SU-DHL-6 (cell line): ENCODE data around the gene ADARB2.

ENCODE experiments used
- H2AFZ ChIP-seq: fragments of 200-600 bp; sonication (generic); 2 replicates; pipeline ENCODE4 v1.6.1; 2014; ENCODE audit warnings: low read depth, mild to moderate bottlenecking, moderate library complexity, mixed read lengths, antibody characterized with exemption, low read length; ENCODE audit not compliant: severe bottlenecking
- H3F3A ChIP-seq: fragments of 200-600 bp; shearing (Covaris generic); 2 replicates; pipeline ENCODE4 v1.6.0; 2016; ENCODE audit warnings: antibody characterized with exemption, mild to moderate bottlenecking; ENCODE audit not compliant: insufficient read depth
- H3K27ac ChIP-seq: fragments of 200-600 bp; sonication (generic); 2 replicates; pipeline ENCODE4 v1.5.1; 2016; ENCODE audit warnings: low read depth, mild to moderate bottlenecking, low read length, moderate library complexity, mixed read lengths
- H3K27me3 ChIP-seq: fragments of 200-600 bp; sonication (generic), shearing (Covaris generic); 2 replicates; pipeline ENCODE4 v1.6.0; 2014; ENCODE audit warnings: mild to moderate bottlenecking, low read length
- H3K36me3 ChIP-seq: fragments of 200-600 bp; sonication (generic); 2 replicates; pipeline ENCODE4 v1.6.1; 2014; ENCODE audit warnings: mild to moderate bottlenecking, low read length, mixed read lengths
- H3K4me2 ChIP-seq: fragments of 300-600, 200-600 bp; shearing (Covaris generic), sonication (generic); 2 replicates; pipeline ENCODE4 v1.6.0; 2014; ENCODE audit warnings: low read length, low read depth, mild to moderate bottlenecking; ENCODE audit not compliant: poor library complexity, severe bottlenecking
- H3K4me3 ChIP-seq: fragments of 200-600 bp; sonication (generic); 2 replicates; pipeline ENCODE4 v1.5.1; 2014; ENCODE audit warnings: antibody characterized with exemption, low read length, mild to moderate bottlenecking, mixed read lengths; ENCODE audit not compliant: insufficient read depth, poor library complexity, severe bottlenecking
- H3K79me2 ChIP-seq: fragments of 200-600 bp; sonication (generic); 2 replicates; pipeline ENCODE4 v1.6.1; 2014; ENCODE audit warnings: mild to moderate bottlenecking, low read length, moderate library complexity; ENCODE audit not compliant: insufficient read depth
- H3K9ac ChIP-seq: fragments of 200-600 bp; sonication (generic); 2 replicates; pipeline ENCODE4 v1.7.0; 2014; ENCODE audit warnings: mild to moderate bottlenecking, low read length
- H3K9me2 ChIP-seq: fragments of 200-600 bp; sonication (generic); replicated peaks from 2 replicates; pipeline ENCODE4 v1.6.1; 2014; ENCODE audit warnings: low read length; ENCODE audit not compliant: insufficient read depth
- H3K9me3 ChIP-seq: fragments of 200-600 bp; sonication (generic); 2 replicates; pipeline ENCODE4 v1.6.1; 2014; ENCODE audit warnings: low read length, mixed read lengths; ENCODE audit not compliant: insufficient read depth
- H4K20me1 ChIP-seq: fragments of 200-600 bp; sonication (generic); 2 replicates; pipeline ENCODE4 v1.6.1; 2014; ENCODE audit warnings: low read depth, mild to moderate bottlenecking, antibody characterized with exemption, low read length, moderate library complexity, mixed read lengths
- EZH2phosphoT487 ChIP-seq: fragments of 200-600 bp; sonication (generic), shearing (Covaris generic); conservative IDR thresholded peaks from 2 replicates; pipeline ENCODE4 v1.6.1; 2018; ENCODE audit warnings: mild to moderate bottlenecking, antibody characterized with exemption, low read length, moderate library complexity, mixed read lengths
- TF ChIP-seq, protein P1 (sequence below): fragments of 200-600 bp; sonication (generic); IDR thresholded peaks from one replicate; pipeline ENCODE4 v1.5.1; 2017; ENCODE audit warnings: antibody characterized with exemption, mild to moderate bottlenecking, low read length, moderate library complexity; ENCODE audit not compliant: insufficient read depth, poor library complexity, severe bottlenecking

ADARB2 gene

DNA sequence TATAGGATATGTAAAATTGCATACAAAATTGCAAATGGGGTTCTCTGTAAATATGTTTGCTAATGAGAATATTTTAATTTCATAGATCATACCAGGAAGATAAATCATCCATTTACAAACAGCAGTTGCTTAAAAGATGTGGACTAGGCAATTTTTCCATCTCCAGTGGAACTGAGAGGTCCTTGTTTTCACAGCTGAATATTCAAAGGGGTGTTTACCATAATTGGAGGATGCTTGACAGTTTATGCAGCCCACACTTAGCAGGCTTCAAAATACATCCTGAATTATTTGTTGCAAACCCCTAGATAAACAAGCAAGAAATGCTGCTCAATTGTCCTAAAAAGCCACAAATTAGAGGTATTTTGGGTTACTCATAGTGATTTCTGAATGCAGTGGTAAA lies 69.9 kb downstream of the ADARB2 start:
- Histone ChIP-seq H3K9me3 (no peaks in the 10 kb centered on the region), H3K4me3 (no peak overlapping the region), H3K27ac (no peak overlapping the region), H3K9me2 (no peaks in the 10 kb centered on the region), H3F3A (no peaks in the 10 kb centered on the region), H4K20me1 (no peaks in the 10 kb centered on the region), H3K4me2 (no peak overlapping the region), H3K27me3 (no peaks in the 10 kb centered on the region), H3K79me2 (no peaks in the 10 kb centered on the region), H2AFZ (no peak overlapping the region), H3K9ac (no peak overlapping the region), H3K36me3 (no peaks in the 10 kb centered on the region)
- TF ChIP-seq, protein P1, sequence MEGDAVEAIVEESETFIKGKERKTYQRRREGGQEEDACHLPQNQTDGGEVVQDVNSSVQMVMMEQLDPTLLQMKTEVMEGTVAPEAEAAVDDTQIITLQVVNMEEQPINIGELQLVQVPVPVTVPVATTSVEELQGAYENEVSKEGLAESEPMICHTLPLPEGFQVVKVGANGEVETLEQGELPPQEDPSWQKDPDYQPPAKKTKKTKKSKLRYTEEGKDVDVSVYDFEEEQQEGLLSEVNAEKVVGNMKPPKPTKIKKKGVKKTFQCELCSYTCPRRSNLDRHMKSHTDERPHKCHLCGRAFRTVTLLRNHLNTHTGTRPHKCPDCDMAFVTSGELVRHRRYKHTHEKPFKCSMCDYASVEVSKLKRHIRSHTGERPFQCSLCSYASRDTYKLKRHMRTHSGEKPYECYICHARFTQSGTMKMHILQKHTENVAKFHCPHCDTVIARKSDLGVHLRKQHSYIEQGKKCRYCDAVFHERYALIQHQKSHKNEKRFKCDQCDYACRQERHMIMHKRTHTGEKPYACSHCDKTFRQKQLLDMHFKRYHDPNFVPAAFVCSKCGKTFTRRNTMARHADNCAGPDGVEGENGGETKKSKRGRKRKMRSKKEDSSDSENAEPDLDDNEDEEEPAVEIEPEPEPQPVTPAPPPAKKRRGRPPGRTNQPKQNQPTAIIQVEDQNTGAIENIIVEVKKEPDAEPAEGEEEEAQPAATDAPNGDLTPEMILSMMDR: no peak
- TF ChIP-seq EZH2phosphoT487: no peak

DNA sequence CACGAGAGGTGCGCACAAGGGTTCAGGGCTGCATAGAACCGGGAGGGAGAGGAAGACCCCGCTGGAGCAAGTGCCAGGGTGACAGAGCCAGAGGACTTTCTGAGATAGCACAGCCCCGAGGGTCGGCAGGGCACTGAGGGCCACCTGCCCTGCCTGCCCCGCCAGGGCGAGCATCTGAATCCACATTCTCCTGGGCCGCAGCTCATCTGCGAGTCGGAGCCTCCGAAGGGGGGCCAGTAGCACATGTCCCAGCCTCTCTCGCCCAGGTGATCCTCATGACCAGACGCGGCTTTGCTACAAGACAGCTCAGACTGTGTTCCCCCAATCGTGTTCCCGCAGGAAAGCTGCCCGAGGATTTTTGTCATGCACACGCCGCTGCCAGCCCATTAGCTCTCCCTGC lies 71.2 kb downstream of the ADARB2 start:
- no peak overlapping the region for H3K27ac ChIP-seq
- H3K9me2 ChIP-seq: no peaks in the 10 kb centered on the region
- no peak overlapping the region for H2AFZ ChIP-seq
- no peaks in the 10 kb centered on the region for H3F3A ChIP-seq
- H3K9ac ChIP-seq: no peak overlapping the region
- H3K27me3 ChIP-seq: no peaks in the 10 kb centered on the region
- H3K4me2 ChIP-seq: no peak overlapping the region
- no peaks in the 10 kb centered on the region for H3K9me3 ChIP-seq
- H3K79me2 ChIP-seq: no peaks in the 10 kb centered on the region
- no peak for TF ChIP-seq EZH2phosphoT487
- TF ChIP-seq, protein P1: no peak
- H4K20me1 ChIP-seq: no peaks in the 10 kb centered on the region
- no peak overlapping the region for H3K4me3 ChIP-seq
- no peaks in the 10 kb centered on the region for H3K36me3 ChIP-seq

DNA sequence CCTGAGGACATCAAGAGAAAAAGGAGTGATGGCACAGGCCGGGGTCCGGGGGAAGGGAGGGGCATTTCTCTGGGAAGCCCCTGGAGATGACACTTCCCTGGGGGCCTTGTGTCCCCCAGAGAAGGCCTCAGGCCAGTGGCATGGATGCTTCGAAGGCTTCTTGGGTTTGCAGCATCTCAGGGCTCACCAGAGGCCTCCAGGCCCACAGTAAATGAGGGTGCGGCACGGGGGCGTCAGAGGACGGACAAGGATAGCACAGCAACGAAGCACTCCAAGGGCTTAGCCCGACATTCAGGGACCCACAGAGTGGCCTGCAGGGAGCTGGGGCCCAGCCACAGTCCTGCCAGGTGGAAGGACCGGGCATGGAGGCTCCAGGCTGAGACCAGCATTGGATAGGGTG lies 71.6 kb downstream of the ADARB2 start:
- H3K9me2 ChIP-seq: no peaks in the 10 kb centered on the region
- no peaks in the 10 kb centered on the region for H3K79me2 ChIP-seq
- no peak overlapping the region for H3K27ac ChIP-seq
- TF ChIP-seq, protein P1: no peak
- TF ChIP-seq EZH2phosphoT487: no peak
- no peaks in the 10 kb centered on the region for H3K27me3 ChIP-seq
- H2AFZ ChIP-seq: no peak overlapping the region
- no peaks in the 10 kb centered on the region for H3K36me3 ChIP-seq
- H3K9ac ChIP-seq: no peak overlapping the region
- no peaks in the 10 kb centered on the region for H3K9me3 ChIP-seq
- H3K4me3 ChIP-seq: no peak overlapping the region
- H3K4me2 ChIP-seq: no peak overlapping the region
- no peaks in the 10 kb centered on the region for H3F3A ChIP-seq
- no peaks in the 10 kb centered on the region for H4K20me1 ChIP-seq
